ENCODE measurements around the gene LAMB1. TPM values are rescaled to one million over a fixed set of nuclear protein-coding genes. Genes with fewer than 3 reads are reported as not detected.

LAMB1 gene
- total RNA-seq, 4 donors from 2014 or later: 87.9 to 322 (median 200) TPM

GRCh38 chr7:107913851-107914250 lies 89.1 kb downstream of the LAMB1 start:
- no peaks in the 10 kb centered on the region for H3K27me3 ChIP-seq
- no peak overlapping the region for H3K4me3 ChIP-seq
- H3K9me3 ChIP-seq: no peaks in the 10 kb centered on the region
- DNase-seq: no peak
- intact Hi-C loops (cut with DNase I; ENCODE audit: low total_unique reads): no loop called here
- H3K27ac ChIP-seq: no peak overlapping the region
- no peaks in the 10 kb centered on the region for H3K4me1 ChIP-seq
- no peaks in the 10 kb centered on the region for H3K36me3 ChIP-seq
- TF ChIP-seq POLR2A (IDR thresholded peaks at IDR 0.05): no peak
- TF ChIP-seq CTCF (IDR thresholded peaks at IDR 0.05): no peak

- no peaks in the 10 kb centered on the region for H3K4me1 ChIP-seq
- no peaks in the 10 kb centered on the region for H3K9me3 ChIP-seq
- intact Hi-C loops (cut with DNase I; ENCODE audit: low total_unique reads): no loop called here
- TF ChIP-seq POLR2A (IDR thresholded peaks at IDR 0.05): no peak
- no peak for TF ChIP-seq CTCF (IDR thresholded peaks at IDR 0.05)
- no peak overlapping the region for H3K27ac ChIP-seq
- no peaks in the 10 kb centered on the region for H3K27me3 ChIP-seq
- no peaks in the 10 kb centered on the region for H3K36me3 ChIP-seq
- no peak for DNase-seq
- no peak overlapping the region for H3K4me3 ChIP-seq
These were observed 91.0 kb downstream of the LAMB1 start for GRCh38 chr7:107911981-107912380.

- Histone ChIP-seq H3K27me3 (no peaks in the 10 kb centered on the region), H3K9me3 (no peaks in the 10 kb centered on the region), H3K36me3 (no peaks in the 10 kb centered on the region), H3K4me3 (no peak overlapping the region), H3K4me1 (no peaks in the 10 kb centered on the region), H3K27ac (no peak overlapping the region)
- no peak for TF ChIP-seq POLR2A (IDR thresholded peaks at IDR 0.05)
- no peak for TF ChIP-seq CTCF (IDR thresholded peaks at IDR 0.05)
- DNase-seq: no peak
- intact Hi-C loops (cut with DNase I; ENCODE audit: low total_unique reads): no loop called here
These were observed 93.5 kb downstream of the LAMB1 start for GRCh38 chr7:107909445-107909844.

- TF ChIP-seq POLR2A (IDR thresholded peaks at IDR 0.05) (no peak), CTCF (IDR thresholded peaks at IDR 0.05) (no peak)
- no peaks in the 10 kb centered on the region for H3K27me3 ChIP-seq
- intact Hi-C loops (cut with DNase I; ENCODE audit: low total_unique reads): no loop called here
- no peak overlapping the region for H3K4me3 ChIP-seq
- no peak overlapping the region for H3K27ac ChIP-seq
- H3K36me3 ChIP-seq: no peaks in the 10 kb centered on the region
- H3K9me3 ChIP-seq: no peaks in the 10 kb centered on the region
- H3K4me1 ChIP-seq: no peaks in the 10 kb centered on the region
- DNase-seq: no peak
These were observed 95.2 kb downstream of the LAMB1 start for GRCh38 chr7:107907790-107908189.

- no peak overlapping the region for H3K27ac ChIP-seq
- intact Hi-C loops (cut with DNase I; ENCODE audit: low total_unique reads): no loop called here
- TF ChIP-seq CTCF (IDR thresholded peaks at IDR 0.05): no peak
- TF ChIP-seq POLR2A (IDR thresholded peaks at IDR 0.05): no peak
- H3K4me1 ChIP-seq: no peaks in the 10 kb centered on the region
- H3K36me3 ChIP-seq: no peaks in the 10 kb centered on the region
- no peak for DNase-seq
- H3K27me3 ChIP-seq: no peaks in the 10 kb centered on the region
- no peak overlapping the region for H3K4me3 ChIP-seq
- H3K9me3 ChIP-seq: no peaks in the 10 kb centered on the region
These were observed 100.6 kb downstream of the LAMB1 start for GRCh38 chr7:107902381-107902780.
